AG09309 (cell line): ENCODE measurements around the gene PTPN4.
"Not testable (repeated sequence)": the region's sequence is repeated elsewhere in the genome, so short reads cannot be mapped to it uniquely, and the experiment has no call there.

Source experiments
- DNase-seq: peaks from one replicate; pipeline ENCODE4 v3.0.0-alpha.2; 2010; ENCODE audit warnings: low read depth
- H3K4me3 ChIP-seq: 2 replicates; pipeline ENCODE4 v1.5.1; 2011; ENCODE audit warnings: mild to moderate bottlenecking, low read depth, low read length, moderate library complexity; ENCODE audit not compliant: control insufficient read depth
- CTCF ChIP-seq: IDR thresholded peaks from 2 replicates; pipeline ENCODE4 v1.5.1; 2011; ENCODE audit warnings: mild to moderate bottlenecking, low read depth, low read length, inconsistent platforms; ENCODE audit not compliant: insufficient read depth, control insufficient read depth; ENCODE audit errors: missing control alignments

PTPN4 gene

GRCh38 chr2:119794237-119794636, 34.5 kb downstream of the PTPN4 start:
- no peak for TF ChIP-seq CTCF
- no peak overlapping the region for H3K4me3 ChIP-seq
- no peak for DNase-seq

DNA sequence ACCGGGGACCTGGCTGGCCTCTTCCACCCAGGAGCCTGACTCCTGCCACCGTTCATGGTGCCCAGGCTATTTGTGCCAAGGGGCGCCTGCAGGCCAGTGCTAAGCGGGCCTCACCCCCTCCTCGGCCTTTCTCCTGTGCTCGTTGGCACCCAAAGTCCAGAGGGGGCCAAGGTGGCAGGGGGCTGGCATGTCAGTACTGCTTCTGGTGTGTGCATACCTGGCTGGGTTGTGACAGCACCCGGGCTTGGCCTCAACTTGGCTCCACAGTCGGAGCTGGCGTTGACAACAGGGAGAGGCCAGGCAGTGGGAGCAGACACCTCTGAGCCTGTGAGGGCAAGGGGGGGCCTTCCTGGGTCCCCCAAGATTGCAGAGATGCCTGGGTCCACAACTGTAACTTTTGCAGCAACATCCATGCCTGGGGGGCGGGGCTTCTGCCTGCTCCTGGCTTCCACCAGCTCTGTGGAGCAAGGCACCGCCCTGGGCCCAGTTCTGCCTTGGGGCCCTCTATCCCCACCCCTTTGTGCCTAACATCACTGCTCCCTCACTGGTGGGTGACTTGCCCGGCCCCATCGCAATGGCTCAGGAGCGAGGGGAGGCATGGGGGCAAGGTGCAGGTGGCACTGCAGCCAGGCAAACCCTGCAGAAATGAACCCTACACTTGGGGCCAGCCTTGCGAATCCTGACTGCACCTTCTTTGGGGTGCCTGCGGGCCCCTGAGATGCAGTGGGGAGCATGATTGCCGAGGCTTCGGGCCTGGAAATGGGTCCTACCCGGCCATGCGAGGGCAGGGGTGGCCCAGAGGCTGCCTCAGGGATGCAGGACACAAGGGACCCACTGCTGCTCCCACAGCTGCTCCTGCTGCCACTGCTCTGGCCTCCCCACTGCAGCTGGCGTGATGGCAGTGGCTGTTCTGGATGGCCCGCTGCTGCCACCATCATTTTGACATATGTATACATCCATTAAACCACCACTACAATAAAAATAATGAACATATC, 35.9 kb downstream of the PTPN4 start:
- DNase-seq: no peak
- no peak for TF ChIP-seq CTCF
- no peak overlapping the region for H3K4me3 ChIP-seq

DNA sequence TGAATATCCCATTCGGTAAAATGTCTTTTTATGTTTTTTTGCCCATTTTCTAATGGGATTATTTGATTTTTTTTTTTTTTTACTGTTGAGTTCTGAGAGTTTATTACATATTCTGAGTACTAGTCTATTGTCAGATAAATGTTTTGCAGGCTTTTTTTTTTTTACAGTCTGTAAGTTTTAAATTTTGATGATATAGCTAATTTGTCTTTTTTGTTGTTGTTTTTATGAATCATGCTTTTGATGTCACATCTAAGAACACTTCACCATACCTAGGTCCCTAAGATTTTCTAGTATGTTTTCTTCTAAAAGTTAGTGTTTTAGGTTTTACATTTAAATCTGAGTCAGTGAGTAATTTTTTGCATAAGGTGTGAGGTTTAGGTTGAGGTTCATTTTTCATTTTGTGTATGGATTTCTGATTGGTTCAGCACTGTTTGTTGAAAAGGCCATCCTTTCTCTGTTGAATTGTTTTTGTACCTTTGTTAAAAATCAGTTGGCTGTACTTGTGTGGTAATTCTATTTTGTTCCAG, 40.7 kb downstream of the PTPN4 start:
- TF ChIP-seq CTCF: no peak
- H3K4me3 ChIP-seq: no peak overlapping the region
- no peak for DNase-seq

DNA sequence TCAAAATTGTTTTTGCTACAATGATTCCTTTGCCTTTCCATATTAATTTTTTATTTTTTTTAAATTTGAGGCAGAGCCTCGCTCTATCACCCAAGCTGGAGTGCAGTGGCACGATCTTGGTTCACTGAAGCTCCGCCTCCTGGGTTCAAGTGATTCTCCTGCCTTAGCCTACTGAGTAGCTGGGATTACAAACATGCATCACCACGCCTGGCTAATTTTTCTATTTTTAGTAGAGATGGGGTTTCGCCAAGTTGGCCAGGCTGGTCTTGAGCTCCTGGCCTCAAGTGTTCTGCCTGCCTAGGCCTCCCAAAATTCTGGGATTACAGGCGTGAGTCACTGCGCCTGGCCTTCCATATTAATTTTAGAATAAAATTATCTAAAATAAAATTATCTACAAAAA, 41.3 kb downstream of the PTPN4 start:
- TF ChIP-seq CTCF: no peak
- DNase-seq: no peak
- H3K4me3 ChIP-seq: no peak overlapping the region

DNA sequence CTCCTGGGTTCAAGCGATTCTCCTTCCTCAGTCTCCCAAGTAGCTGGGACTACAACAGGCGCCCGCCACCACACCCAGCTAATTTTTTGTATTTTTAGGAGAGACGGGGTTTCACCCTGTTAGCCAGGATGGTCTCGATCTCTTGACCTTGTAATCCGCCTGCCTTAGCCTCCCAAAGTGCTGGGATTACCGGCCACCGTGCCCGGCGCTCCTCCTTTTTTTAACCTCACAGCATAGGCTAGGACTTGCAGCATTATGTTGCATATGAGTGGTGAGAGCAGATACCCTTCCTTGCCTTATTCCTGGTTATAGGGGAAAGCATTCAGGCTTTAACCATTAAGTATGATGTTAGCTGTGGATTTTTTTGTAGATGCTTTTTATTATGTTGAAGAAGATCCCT, 42.3 kb downstream of the PTPN4 start:
- not testable (repeated sequence) for DNase-seq, H3K4me3 ChIP-seq

GRCh38 chr2:119803101-119803500, 43.4 kb downstream of the PTPN4 start:
- H3K4me3 ChIP-seq: no peak overlapping the region
- no peak for DNase-seq
- TF ChIP-seq CTCF: no peak

- not testable (repeated sequence) for DNase-seq, H3K4me3 ChIP-seq
These were observed 44.7 kb downstream of the PTPN4 start for GRCh38 chr2:119804409-119804808.
